D341Med (cell line): Measurements from ENCODE around the gene EVA1C.
"Not testable (repeated sequence)": the region's sequence is repeated elsewhere in the genome, so short reads cannot be mapped to it uniquely, and the experiment has no call there.

Experiments
- DNase-seq: peaks from one replicate; pipeline ENCODE4 v3.0.0; 2012; ENCODE audit warnings: low spot score

The EVA1C gene

DNA sequence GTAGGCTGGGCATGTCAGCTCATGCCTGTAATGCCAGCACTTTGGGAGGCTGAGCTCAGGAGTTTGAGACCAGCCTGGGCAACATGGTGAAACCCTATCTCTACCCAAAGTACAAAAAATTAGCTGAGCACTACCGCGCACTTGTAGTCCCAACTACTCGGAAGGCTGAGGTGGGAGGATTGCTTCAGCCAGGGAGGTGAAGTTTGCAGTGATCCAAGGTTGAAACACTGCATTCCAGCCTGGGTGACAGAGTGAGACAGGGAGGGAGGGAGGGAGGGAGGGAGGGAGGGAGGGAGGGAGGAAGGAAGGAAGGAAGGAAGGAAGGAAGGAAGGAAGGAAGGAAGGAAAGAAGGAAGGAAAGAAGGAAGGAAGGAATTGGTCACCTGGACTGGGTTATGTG lies 119.1 kb downstream of the EVA1C start:
- not testable (repeated sequence) for DNase-seq

DNA sequence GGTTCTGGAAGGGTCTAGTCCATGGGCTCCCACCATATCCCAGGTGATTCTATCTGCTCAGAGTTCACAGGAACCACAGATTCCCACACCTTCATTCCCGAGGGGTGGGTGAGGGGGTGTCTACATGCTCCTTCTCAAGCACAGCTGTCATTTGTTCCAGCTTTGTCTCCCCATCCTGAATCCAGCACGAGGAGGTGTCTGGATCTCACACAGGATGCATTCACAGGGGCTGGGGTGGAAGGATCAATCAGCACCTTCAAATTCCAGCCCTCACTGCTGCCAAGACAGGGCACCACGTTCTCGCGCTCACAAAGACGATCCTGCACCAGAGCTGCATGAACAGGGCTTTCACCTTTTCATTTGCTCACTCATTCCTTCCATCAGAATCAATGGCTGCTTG lies 120.1 kb downstream of the EVA1C start:
- DNase-seq, result no peak

DNA sequence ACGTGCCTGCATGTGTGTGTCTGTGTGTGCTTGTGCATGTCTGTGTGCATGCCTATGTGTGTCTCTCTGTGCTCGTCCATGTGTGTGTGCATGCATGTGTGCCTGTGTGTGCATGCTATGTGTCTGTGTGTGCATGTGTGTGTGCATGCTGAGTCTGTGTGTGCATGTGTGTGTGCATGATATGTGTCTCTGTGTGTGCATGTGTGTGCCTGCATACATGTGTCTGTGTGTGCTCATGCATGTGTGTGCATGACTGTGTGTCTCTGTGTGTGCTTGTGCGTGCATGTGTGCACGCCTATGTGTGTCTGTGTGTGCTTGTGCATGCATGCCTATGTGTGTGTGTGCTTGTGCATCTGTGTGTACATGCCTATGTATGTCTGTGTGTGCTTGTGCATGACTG lies 120.5 kb downstream of the EVA1C start:
- no peak for DNase-seq

DNA sequence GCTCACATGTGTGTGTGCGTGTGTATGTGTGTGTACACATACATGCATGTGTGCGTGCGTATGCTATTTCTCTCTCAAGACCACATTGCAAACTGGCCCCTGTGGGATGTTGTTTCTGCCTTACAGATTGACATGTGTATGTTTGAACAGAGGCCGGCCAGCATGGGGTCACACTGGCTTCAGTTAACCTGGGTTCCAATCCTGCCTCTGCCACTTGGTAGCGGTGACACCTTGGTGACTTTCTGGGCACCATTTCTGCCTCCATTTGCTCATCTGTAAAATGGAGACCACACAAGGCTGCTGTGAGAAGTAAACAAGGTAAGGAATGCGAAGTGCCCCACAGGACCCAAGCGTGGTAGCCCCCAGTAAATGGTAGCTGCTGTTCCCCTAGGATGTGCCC lies 121.1 kb downstream of the EVA1C start:
- DNase-seq, result no peak

DNA sequence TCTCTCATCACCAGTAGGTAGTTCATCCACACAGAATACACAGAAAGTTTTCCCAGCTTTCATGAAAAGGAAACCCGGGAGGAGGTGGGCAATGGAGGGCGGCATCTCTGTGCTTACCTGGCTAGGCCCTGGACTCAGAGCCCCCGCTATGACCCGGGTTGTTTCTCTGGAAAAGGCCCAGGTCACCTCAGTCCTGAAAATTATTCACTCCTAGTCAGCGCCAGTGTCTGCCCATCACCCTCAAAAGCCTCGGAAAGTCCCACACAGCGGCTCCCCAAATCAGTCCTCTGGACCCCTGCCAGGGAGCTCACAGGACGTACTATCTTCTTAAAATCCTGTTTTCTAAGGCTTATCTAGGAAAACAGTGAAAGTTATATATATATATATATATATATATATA lies 121.6 kb downstream of the EVA1C start:
- no peak for DNase-seq

DNA sequence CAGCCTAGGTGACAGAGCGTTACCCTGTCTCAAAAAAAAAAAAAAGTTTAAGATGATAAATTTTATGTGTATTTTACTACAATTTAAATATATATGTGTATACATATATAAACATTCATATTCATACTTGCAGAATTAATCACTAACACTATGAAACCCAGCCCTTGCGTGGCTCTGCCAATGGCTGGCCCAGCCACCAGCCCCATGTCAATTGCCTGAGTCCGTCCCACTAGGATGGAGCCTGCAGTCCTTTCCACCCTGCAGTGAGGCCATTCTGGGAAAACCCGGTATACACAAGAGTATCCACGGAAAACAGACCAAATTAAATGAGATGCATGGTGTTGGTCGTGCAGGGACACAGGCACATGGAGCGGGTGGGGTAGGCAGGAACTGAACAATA lies 123.1 kb downstream of the EVA1C start:
- DNase-seq, result no peak

DNA sequence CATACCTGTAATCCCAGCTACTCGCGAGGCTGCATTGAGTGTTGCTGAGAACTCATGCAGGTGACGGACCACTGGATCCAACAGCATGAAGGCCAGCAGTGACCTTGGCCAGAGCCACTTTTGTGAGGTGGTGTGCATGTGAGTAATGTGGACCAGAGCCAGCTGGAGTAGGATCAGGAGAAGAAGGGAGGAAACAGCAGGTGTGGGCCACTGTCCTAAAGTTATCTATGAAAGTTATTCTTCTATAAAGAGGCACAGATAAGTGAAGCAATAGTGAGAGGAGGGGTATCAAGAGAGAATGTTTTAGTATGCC lies 125.0 kb downstream of the EVA1C start:
- DNase-seq, result no peak

DNA sequence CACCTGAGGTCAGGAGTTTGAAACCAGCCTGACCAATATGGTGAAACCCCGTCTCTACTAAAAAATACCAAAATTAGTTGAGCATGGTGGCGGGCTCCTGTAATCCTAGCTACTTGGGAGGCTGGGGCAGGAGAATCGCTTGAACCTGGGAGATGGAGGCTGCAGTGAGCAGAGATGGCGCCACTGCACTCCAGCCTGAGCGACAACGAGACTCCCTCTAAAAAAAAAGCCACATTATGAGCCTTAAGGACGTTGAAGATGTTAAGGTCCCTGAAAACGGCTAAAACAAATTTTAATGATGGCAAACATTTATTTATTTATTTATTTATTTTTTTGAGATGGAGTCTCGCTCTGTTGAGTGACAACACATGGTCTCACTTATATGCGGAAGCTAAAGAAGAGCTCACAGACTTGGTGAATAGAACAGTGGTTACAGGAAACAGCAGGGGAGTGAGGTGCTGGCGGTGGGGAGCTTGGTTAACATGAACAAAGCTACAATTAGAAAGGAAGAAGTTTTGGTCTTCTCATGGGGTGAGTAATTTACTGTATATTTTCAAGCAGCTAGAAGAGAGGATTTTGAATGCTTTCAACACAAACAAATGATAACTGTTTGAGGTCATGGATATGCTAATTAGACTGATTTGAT lies 125.8 kb downstream of the EVA1C start:
- DNase-seq, result no peak

DNA sequence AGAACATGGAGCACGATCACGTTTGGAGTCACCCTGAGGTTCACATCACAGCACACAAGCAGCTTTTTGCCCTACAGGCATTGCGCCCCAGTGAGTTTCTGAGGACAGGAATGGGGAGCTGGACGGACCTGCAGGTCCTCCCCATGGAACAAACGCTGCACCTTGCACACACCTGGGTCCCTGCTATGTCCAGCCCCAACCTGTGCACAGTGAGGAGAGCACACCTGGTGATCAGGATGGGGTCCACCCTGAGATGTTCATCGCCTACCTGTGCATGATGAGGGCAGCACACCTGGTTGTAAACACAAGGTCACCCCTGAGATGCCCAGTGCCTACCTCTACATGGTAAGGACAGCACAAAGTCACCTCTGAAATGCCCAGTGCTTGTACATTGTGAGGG lies 126.9 kb downstream of the EVA1C start:
- DNase-seq, result no peak

DNA sequence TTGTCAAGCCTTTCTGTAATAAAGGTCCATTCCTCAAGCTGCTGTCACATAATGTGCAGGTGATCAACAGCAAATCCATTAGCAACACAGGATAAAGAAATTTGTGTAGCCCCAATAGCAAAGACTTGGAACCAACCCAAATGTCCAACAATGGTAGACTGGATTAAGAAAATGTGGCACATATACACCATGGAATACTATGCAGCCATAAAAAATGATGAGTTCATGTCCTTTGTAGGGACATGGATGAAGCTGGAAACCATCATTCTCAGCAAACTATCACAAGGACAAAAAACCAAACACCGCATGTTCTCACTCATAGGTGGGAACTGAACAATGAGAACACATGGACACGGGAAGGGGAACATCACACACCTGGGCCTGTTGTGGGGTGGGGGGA lies 130.6 kb downstream of the EVA1C start:
- not testable (repeated sequence) for DNase-seq

DNA sequence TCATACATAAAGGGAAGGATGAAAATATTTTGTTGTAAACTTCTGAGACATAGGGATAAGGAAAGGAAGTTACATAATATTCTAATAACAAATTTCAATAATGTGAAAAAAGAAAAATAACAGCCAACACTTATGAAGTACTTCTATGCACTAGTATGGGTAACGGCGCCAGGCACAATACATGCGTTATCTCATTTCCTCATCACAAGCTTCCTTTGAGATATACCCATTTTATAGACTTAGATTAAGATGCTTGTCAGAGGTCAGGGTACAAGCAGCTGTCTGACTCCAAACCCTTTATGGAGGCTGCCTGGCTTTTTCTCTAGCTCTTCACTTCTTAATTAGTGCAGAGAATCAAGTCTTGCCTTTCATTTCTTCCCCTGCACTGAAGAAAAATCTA lies 131.5 kb downstream of the EVA1C start:
- DNase-seq, result no peak

DNA sequence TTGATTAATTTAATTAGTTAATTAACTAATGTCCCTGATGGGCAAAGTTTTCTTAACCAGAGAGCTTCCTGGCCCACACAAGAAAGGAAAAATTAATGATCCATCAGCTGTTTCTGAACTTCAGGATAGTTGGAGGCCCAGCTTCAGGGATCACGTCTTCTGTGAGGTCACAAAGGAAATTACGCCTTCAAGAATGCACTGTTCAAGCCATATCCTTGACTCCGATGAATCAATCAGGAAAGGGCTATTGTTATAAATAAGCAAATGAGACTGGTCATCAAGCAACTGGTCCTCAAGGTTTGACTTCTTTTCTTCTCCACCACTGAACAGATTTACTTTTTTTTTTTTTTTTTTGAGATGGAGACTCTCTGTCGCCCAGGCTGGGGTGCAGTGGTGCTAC lies 132.2 kb downstream of the EVA1C start:
- no peak for DNase-seq

DNA sequence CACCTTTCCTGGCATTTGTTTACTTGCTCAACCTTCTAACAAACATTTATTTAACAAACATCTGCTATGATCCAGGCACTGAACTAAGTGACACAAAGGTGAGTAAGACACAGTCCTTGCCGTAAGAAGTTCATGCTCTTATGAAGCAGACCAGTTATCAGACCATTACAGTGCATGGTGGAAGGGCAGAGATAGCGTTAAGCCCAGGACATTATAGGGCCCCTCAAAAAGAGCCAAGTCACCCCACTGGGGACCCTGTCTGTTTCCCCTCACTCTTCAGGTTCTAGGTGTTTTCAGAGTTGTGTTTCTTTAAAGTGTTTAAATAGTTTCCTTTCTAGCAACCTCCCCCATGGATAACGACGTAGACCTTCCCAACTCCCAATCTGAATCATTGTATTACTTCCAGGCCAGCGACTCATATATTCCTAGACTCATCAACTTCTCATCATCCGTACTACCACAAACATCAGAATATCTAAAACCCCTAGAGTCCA lies 133.5 kb downstream of the EVA1C start:
- no peak for DNase-seq

DNA sequence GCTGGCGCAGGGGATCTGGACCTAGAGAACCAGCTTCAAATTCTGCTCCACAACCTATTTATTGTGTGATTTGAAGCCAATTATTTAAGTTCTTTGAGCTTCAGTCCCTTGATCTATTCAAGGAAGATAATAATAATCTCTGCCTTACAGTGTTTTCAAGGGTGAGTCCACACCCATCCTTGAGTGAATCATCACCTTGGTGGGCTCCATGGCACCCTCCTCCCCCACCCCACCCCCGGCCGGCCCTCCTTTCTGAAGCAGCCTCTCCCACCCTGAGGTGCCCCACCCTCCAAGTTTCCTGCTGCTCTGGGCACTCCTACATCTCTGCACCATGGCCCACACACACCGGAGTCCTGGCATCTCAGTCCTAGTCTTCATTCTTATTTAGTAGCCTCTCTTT lies 134.5 kb downstream of the EVA1C start:
- no peak for DNase-seq

DNA sequence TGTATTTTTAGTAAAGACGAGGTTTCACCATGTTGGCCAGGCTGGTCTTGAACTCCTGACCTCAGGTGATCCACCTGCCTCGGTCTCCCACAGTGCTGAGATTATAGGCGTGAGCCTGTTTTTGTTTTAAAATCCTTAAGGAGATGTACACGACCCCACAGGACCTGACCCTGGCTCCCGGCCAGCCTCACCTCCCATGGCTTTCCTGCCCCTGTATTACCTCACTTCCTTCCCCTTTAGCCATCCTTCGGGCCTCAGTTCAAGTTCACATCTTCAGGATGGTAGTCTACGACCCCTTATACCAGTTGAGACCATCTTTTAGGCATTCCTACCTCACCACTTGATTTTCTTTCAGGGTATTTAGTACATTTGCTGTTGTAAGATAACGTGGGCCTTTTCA lies 136.5 kb downstream of the EVA1C start:
- no peak for DNase-seq

DNA sequence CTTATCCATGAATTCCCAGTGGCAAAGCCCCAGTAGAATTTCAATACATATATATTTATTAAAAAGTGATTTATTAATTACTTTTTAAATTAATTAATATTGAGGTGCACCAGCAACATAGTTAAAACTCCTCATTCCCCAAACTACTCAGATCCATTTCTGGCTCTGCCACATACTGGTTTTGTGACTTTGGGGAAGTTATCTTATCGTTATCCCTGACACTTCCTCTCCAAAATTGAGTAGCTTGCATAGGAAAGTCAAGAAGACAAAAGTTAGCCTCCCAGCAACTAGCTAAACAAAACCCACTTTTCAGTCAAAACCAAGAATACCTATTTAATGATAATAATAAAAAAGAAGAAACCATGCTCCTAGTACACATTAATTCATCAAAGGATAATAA lies 136.9 kb downstream of the EVA1C start:
- DNase-seq, result no peak

DNA sequence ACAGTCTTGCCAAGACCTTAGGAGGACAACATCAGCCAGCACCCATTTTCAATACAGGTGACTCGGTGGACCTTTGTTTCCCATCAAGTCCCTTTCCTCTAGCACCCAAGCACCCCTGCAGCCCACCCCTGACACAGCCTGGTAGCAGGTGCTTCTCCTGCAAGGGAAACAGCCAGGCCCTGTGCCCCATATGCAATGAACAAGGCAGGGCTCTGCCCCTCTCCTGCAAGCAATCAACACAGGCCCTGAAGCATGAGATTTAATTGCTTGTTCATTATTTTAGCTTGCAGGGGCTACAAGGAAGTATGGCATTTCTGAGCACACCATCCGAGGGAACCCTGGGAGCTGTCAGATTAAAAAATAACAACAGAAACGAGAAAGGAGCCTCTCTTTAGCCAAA lies 137.4 kb downstream of the EVA1C start:
- DNase-seq, result no peak

DNA sequence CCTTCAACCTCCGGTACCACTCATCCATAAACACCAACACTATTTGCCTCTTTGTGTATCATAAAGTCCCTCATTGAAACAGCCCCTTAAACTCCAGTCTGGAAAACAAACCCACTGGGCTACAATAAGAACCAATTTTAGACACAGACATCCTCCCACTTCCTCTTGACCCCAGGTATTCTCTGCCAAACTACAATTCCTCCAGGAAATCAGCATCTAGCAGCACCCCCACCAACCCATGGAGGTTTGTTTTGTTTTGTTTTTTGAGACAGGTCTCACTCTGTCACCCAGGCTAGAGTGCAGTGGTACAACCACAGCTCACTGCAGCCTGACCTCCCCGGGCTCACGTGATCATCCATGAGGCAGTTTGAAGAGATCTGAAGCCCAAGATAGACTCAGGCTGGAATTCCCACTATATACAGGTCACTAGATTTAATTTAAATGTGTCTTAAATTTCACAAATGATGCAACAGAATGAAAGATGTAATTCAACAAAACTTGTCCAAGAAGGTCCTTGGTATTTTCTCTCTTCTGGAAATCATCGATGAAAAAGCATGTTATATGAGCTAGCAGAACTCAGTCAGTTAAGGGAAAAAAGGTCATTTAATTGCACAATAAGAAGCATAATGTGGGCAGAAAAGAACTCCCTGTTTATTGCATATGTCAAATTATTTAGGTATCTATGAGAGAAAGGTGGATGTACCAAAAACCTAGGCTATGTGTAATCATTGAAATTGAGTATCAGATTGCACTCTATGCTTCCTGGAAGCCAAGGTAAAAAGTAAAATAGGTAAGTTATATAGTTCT lies 142.5 kb downstream of the EVA1C start:
- DNase-seq, result no peak

DNA sequence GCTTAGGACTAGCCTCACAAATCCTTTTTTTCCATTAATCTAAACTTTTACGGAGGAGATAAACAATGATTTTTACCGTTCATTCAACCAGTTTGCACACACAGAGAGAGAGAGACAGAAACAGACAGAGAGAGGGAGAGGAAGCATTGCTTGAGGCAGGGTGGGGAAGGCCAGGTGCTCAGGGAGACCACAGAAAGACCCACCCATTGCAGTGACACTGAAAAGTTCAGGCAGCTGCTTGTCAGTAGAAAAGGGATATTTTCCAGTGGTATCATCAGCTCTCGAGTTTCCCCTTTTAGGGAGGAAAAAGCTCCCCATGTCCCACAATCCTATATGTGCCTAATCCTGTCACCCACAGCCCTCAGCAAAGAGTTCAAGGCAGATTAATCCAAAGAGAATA lies 145.6 kb downstream of the EVA1C start:
- DNase-seq, result no peak

DNA sequence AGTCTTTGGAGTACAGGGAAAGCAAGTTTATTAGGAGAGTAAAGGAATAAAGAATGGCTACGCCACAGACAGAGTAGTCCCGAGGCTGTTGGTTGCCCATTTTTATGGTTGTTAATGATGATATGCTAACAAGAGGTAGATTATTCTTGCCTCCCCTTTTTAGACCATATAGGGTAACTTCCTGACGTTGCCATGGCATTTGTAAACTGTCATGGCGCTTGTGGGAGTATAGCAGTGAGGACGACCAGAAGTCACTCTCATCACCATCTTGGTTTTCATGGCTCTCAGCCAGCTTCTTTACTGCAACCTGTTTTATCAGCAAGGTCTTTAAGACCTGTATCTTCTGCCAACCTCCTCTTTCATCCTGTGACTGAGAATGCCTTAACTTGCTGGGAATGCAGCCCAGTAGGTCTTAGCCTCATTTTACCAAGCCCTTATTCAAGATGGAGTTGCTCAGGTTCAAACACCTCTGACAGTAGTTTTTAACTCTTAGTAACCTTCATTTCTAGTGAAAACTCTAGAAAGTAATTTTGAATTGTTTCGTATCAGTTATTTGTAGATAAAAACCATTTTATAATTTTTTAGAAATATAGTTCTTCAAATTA lies 146.6 kb downstream of the EVA1C start:
- no peak for DNase-seq

DNA sequence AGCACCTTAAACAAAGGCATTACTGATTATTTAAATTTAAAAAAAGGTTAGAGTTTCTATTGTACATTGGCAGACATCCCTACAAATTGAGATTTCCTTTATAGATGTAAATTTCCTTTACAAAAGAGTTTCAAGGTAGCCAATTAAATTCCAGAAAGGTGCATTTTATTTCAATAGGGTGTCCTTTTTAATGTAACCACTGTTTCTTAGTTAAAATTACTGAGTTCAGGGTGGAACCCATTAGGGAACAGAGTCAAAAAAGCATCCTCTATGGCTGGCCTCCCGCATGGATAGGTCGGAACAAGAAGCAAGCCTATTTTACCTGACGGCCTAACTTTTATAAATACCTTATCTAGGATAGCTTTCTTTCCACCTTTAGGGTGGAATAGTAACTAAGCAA lies 148.4 kb downstream of the EVA1C start:
- no peak for DNase-seq

DNA sequence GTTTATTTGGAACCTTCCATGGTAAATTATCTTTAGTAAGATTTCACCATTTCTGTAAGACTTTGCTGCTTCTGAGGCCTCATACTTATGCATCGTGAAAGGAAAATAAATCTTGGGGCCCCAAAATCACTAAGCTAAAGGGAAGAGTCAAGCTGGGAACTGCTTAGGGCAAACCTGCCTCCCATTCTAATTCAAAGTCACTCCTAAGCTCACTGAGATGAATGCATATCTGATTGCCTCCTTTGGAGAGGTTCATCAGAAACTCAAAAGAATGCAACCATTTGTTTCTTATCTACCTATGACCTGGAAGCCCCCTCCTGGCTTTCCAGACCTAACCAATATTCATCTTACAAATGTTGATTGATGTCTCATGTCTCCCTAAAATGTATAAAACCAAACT lies 149.0 kb downstream of the EVA1C start:
- not testable (repeated sequence) for DNase-seq

DNA sequence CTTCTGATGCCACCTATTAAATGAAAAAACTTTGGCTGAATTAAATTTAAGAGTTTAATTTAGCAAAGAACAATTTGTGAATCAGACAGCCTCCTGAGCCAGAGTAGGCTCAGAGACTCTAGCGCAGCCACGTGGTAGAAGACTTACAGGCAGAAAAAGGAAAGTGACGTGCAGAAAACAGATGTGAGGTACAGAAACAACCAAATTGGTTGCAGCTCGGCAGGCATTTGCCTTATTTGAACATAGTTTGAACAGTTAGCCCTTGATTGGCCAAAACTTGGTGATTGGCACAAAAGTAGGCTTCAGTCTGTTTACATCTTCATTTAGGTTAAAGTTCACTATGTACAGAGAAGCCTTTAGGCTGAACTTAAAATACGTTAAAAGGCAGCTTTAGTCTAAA lies 149.9 kb downstream of the EVA1C start:
- no peak for DNase-seq

DNA sequence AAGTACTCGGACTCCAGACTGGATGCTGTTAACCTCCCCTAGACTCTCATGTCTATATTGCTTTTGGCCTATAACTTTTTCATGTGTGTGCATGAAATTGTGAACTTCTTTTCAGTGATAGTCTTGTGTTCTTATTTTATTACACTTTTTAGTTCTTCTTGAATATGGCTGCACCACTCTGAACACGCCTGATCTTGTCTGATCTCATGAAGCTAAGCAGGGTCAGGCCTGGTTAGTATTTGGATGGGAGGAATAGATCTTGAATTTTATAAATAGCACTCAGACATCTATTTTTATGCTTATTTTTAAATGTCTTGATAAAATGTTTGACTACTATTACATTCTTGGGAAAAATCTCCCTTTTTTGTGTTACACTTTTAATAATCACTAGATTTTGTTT lies 150.4 kb downstream of the EVA1C start:
- DNase-seq, result no peak
